Hematopoietic multipotent progenitor cell treated with erythropoietin and hydrocortisone succinate and interleukin-3 and kit ligand, for 6 days (in vitro differentiated cells): ENCODE results near the gene RFESD.
"Not testable (repeated sequence)": the region's sequence is repeated elsewhere in the genome, so short reads cannot be mapped to it uniquely, and the experiment has no call there.

Source experiments
- DNase-seq: peaks from one replicate; pipeline ENCODE4 v3.0.0-alpha.2; 2015

RFESD gene

DNA sequence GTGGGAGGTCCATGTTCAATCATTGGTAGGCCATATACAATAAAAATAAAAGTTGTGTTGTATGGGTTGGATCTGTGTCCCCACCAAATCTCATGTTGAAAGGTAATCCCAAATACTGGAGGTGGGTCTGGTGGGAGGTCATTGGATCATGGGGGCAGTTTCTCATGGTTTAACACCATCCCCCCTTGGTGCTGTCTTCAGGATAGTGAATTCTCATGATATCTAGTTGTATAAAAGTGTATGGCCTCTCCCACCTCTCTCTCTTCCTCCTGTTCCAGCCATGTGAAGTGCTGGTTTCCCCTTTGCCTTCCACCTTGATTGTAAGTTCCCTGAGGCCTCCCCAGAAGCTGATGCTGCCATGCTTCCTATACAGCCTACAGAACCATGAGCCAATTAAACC, 21.1 kb downstream of the RFESD start:
- no peak for DNase-seq

DNA sequence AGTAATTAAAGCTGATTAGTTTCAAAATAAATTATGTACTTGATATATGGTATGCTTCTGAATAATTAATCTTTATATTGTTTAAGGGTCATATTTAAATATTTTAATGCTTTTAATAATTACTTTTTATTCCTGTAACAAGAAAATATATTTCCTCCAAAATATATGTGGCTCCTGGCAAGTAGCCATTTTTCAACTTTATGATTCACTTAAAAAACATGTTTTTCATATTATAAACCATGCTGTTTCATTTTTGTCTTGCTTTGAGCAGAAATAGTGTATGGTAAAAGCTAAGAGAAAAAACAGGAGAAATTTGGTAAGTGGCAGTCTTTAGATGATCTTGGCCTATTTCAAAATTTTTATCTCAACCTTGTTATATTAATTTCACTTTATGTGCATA, 21.6 kb downstream of the RFESD start:
- DNase-seq: no peak

DNA sequence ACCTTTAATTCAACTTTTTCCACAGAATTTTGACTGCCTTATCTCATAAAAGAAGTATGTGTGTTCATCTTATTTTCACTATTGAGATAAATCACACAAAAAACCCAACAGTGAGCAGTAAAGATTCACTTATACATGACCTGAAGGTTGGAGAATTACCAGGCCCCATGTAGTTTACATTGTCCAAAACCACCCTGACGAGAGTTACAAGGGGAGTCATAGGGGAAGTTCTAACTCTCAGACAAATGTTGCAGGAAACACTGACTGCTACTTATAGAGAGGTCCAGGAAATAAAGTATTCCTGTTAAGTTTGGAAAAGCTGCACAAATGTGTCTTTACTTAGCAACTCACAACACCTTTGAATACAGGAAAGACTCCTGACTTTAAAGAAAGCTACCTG, 22.2 kb downstream of the RFESD start:
- DNase-seq: peak; percentile 22

DNA sequence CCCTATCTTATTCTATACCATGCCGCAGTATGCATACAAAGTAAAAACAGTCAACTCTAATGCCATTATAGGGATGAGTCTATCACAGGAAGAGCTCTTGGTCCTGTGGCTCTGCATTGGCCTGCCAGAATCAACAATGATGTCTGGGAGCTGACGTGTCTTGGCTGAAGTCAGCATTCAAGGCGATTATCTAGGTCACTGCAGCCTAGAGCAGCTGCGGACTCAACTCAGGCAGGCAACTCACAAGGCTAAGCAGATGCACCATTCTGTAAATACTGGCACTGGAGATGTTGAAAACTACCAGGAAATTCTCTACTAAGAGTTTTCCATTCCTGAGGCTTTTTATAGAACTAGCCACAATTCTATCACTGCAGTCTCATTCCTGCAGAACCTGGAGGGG, 23.0 kb downstream of the RFESD start:
- DNase-seq: no peak

DNA sequence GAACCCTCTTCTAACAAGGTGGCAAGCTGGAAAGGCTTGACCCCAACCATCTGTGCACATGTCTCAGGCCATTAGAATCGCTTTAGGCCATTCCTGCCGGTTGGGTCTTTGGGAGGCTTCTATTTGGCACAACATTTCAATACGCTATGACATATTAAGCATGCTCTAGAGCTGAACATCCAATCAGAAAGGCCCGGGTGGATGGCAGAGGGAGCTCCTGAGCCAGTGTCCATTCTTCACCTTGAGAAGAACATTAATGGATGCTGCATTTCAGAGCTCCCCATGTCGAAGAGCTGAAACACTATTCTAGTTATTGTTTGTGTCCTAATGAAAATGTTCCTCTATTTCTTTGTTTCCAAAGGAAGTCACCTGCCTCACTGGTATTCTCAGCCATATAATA, 23.4 kb downstream of the RFESD start:
- no peak for DNase-seq

DNA sequence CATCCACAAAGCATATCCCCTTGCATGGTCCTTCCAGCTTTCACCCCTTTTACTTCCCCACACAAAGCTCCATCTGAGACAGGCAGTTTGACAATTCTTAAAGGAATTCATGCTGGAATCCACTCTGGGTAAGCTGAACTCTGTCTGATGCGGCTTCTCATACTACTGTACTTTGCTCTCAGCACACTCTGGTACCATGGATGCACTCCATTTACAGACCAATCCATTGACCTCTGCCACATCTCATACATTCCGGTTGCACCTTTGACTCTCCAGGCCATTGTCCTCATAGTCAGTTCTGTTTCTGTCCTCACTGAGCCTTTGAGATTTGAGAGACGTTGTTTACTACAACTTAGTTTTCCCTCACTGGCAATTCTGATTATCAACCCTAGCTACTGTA, 24.0 kb downstream of the RFESD start:
- no peak for DNase-seq

DNA sequence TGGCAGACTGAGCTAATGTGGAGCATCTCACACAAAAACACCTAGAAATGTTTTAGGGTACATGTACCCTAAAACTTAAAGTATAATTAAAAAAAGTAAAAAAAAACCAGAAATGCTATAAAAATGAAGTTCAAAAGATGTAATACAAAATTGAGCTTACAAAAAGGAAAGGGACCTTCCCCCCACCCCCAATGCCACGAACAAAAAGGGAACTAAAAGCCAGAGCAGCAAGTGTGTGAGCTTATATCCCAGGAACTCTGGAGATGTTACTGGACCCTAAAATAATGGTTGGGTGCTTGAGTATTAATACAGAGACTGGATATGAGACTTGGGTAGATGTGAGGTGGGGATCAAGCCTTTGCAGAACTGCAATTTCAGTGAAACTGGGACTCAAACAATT, 25.2 kb downstream of the RFESD start:
- peak; percentile 23 for DNase-seq

DNA sequence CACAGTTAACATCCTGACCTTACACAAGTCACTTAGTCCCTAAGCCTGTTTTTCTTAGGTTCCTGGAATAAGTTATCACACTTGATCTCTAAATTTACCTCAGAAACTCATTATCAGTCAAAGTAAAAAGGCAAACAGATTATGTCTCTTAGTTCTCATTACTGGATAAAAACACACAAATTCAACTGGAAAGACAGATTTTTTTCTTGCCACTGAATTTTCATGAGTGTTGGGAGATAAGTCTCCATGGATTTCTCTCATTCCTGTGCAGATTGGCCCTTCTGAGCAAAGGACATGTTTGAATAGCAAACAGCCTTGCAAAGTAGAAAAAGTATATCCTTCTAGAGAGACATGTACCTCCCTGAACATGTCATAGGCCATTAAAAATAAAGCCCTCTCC, 26.1 kb downstream of the RFESD start:
- DNase-seq: no peak

DNA sequence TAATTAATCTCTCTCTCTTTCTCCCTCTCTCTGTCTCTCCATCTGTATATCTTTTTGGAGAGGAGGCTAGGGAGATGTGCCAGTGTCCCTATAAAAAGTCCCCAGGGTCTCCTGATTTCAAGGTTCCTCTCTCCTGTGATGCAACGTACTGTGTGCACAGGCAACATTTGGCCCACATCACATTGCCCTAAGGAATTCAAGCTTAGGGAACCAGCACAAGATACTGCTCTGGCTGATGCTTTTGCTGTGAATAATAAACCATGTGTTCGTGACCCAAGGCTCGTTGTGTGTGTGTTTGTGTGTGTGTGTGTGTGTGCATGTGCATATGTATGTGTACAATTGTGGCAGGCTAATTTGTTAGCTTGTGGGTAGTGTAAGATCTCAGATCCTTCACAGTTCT, 26.5 kb downstream of the RFESD start:
- DNase-seq: no peak

DNA sequence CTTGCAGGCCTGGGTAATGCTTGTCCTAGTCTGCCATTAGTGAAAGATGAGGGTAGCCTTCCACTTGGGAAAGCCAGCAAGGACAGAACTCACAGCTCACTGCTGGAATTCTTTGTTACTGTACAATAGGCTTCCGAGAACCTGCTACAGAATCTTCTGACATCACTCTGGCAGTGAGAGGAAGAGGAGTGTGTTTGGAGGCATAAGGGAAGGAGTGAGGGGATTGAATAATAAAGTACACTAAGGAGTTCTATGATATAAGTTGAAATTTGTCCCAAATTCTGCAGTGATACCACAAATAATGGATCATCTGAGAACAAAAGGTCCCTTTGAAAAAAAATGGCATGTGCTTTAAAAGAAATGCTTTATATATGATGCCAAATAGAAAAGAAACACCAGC, 36.3 kb downstream of the RFESD start, which contains the start of gene SPATA9:
TSS of gene SPATA9 (minus strand) at position 101 of the 400 bp plus-strand sequence. CDS start 137 bp downstream, outside the sequence.
- DNase-seq: no peak

DNA sequence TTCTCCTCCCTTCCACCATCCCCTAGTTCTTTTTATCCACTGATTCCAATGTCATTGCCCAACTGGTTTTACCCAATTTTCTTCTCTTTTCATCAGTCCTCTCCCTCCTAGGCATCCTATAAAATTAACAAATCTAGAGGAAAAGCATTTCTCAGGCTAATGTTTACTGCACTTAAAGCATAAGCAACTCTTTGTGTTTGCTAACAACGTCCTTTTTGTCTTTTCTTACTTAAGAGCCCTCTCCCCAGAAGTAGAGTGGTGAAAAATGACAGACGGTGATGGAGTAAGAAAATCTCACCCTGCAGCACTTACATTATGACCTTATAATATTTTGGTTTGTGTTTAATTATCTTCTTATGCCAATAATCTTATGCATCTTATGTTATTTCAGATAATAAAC, 37.8 kb downstream of the RFESD start:
- DNase-seq: no peak

DNA sequence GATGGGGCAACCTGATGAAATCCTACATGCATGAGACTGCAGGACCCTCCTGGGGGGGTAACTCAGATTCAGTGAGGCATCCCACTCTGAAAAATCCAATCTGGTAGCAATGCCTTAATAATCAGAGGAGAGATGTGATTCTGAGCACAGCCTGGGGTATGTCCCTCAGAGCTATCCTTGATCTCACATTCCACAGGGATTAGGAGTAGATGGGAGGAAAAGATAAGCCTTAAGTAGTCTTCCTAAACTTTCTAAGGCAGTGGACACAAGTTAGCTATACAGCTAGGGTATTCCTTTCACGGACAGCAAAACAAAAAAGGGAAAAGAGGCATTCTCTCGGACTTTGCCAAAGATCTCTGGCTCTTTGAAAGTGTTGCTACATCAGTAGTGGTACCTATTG, 40.1 kb downstream of the RFESD start:
- DNase-seq: no peak

DNA sequence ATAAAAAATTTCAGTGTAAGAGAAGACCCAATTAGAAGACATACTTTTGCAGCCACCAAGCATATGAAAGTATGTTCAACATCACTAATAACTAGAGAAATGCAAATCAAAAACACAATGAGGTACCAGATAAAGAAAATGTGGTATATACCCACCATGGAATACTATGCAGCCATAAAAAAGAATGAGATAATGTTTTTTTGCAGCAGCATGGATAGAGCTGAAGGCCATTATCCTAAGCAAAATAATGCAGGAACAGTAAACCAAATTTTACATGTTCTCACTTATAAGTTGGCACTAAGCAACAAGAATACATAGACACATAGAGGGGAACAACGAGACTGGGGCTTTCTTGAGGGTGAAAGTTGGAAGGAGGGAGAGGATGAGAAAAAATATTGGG, 43.1 kb downstream of the RFESD start:
- DNase-seq: no peak

DNA sequence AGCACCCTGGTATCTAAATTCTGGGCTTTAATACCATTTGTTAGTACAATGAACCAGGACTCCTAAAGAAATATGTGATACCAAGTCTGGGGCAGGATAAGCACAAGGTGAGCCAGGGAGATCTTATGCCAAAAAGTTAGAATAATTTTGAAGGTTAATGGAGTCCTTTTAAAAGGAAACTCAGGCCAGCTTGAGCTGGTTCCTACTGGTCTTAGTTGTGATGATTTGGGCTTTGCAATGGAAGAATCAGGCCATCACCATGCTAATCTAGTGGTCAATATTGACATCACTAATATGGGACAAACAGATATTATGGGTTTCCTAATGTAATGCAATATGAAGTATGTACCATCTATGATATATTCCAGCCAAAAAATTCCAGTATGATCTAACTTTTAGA, 43.8 kb downstream of the RFESD start:
- DNase-seq: no peak

DNA sequence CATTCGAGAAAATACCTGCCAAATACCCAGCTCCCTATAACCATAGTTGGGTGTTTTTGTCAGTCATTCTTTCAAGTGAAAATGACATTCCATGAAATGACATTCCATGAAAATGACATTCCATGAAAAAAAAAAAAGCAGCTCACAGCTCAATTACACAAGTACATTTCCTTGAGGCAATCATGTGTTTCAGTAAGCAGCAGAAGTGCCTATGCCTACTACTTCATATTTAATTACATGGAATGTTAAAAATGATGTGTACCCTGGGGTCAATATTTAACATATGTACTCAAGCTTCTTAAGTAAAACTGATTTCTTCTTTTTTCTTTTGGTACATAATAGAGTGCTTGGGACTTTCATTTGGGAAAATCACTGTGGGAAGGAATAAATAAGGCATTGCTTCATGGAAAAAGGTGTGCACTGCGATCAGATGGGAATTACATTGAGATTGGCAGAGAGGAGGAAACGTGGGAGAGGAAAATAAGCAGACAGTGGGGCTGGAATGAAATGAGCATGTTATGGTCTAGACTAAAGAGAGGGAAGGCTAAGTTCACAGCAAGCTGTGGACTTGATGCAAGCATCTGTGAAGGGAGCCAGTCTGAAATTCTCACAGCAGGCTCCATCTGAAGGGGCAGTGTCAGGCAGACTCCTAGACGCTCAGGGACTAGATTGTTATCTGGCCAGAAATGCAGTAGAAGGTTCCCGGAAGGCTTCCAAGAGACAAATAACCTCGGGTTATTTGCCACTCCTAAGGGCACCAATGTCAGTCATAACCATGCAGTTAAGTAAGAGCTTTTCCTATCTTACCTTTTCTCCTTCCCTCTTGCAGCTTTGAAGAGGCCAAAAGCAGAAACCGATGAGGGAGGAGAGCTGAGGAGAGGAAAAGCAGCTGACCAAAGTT, 51.5 kb downstream of the RFESD start:
- DNase-seq: no peak

DNA sequence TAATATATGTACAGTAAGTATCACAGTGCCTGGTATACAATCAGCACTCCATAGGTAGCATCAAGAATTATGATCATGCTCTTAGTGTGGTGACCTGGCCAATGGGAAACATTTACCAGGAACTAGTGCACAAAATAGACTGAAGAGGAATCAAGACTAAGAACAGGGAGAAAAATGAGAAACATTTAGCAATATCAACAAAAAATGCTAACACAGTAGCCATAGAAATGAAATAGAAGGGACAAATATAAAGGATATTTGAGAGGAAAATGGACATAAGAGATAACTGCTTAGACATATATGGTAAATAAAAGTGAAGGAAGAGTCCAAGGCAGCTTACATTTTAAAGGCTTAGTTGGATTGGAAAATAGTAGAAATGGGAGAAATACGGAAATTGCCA, 52.8 kb downstream of the RFESD start:
- no peak for DNase-seq

DNA sequence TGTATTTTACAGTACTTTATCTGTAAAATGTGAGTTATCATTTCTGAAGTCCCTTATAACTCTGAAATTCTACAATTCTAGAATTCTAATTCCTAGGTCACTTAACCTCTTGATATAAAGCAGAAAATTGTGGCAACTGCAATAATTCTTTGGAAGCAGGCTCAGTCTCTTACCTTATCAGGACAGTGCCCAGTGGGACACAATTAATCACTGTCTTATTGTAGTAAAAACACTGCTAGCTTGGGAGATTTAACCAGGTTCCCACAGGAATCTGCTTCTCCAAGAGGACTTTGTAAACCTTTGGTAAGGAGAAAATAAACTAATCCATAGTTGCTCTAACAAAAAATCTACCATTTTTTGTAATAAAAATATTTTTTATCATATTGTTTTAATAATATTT, 54.5 kb downstream of the RFESD start:
- no peak for DNase-seq

DNA sequence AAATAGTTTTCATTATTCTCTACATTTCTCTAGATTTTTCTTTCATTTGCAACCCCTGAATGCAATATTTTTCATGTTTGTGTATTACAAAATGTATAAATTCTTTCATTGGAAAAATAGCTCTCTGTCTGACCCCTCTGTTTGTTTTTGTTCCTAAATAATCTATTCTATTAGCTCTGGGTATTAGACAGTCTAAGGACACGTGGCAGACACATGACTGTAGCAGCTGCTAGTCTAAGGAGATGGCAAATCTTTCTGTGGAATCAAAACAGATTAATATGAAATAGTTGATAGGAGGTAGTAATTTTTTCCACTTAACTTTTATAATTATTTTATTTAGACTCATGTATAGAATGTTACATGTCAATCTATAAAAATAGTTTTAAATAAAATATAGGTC, 57.6 kb downstream of the RFESD start:
- DNase-seq: no peak

DNA sequence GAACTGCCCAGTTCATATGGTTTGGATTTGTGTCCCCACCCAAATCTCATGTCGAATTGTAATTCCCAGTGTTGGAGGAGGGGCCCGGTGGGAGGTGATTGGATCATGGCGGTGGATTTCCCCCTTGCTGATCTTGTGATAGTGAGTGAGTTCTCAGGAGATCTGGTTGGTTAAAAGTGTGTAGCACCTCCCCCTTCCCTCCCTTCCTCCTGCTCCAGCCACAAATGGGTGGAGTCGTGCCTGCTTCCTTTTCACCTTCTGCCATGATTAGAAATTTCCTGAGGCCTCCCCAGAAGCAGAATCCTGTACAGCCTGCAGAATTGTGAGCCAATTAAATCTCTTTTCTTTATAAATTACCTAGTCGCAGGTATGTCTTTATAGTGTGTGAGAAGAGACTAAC, 59.6 kb downstream of the RFESD start:
- DNase-seq: not testable (repeated sequence)

DNA sequence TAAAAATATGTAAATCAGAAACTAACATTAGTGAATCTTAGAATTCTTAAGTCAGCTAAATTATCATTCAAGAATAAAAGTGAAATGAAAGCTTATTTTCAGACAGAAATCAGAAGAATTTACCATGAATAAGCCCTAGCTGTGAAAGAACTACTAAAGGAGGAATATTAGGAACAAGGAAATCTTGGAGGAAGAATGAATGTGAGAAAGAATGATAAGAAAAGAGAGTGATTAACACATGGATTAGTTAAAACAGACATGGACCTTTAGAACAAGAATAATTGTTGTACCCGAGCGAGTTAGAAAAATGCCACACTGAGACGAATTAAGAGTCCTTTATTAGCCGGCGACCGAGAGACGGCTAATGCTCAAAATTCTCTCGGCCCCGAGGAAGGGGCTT, 60.5 kb downstream of the RFESD start:
- no peak for DNase-seq
